OCI-LY7 (cell line): ENCODE data around the gene PRSS8. TPM values are rescaled to one million over a fixed set of nuclear protein-coding genes. Genes with fewer than 3 reads are reported as not detected.

Source experiments
- BruUV-seq: library from RNA; stranded (reverse); fragments of 400-500 nt; replicated peaks from 2 replicates; lab custom pipeline; 2021; lab: Mats Ljungman, UMichigan
- CTCF ChIA-PET: fragments of 300-600 bp; sonication (Branson Sonifier 250); formaldehyde crosslinking; loops from one replicate; lab custom pipeline; 2022; ENCODE audit warnings: antibody characterized with exemption; ENCODE audit not compliant: unreplicated experiment; lab: Charles Lee
- POLR2A ChIA-PET: fragments of 300-600 bp; sonication (Branson Sonifier 250); formaldehyde crosslinking; loops from one replicate; lab custom pipeline; 2022; ENCODE audit warnings: antibody characterized with exemption; lab: Charles Lee
- DNase-seq: peaks from one replicate; pipeline ENCODE4 v3.0.0-alpha.2; 2015; ENCODE audit warnings: low spot score
- H2AFZ ChIP-seq: fragments of 200-600 bp; sonication (generic), shearing (Covaris generic); 2 replicates; pipeline ENCODE4 v1.6.1; 2014; ENCODE audit warnings: mild to moderate bottlenecking, antibody characterized with exemption, low read length, moderate library complexity
- H3K27ac ChIP-seq: fragments of 200-600 bp; sonication (generic); 2 replicates; pipeline ENCODE4 v1.5.1; 2014; ENCODE audit warnings: mixed run types, low read depth, mild to moderate bottlenecking, moderate library complexity, low read length, inconsistent platforms; ENCODE audit not compliant: poor library complexity, severe bottlenecking
- H3K36me3 ChIP-seq: fragments of 200-600 bp; sonication (generic); 2 replicates; pipeline ENCODE4 v1.6.1; 2014; ENCODE audit warnings: mild to moderate bottlenecking, antibody characterized with exemption, low read length, moderate library complexity, mixed read lengths; ENCODE audit not compliant: insufficient read depth
- H3K4me1 ChIP-seq: fragments of 200-600 bp; sonication (generic); 2 replicates; pipeline ENCODE4 v1.5.1; 2014; ENCODE audit warnings: mild to moderate bottlenecking, low read length; ENCODE audit not compliant: insufficient read depth, poor library complexity, severe bottlenecking
- H3K4me2 ChIP-seq: fragments of 200-600 bp; sonication (generic); 2 replicates; pipeline ENCODE4 v1.6.1; 2014; ENCODE audit warnings: mild to moderate bottlenecking, low read length
- H3K4me3 ChIP-seq: fragments of 200-600 bp; sonication (generic); 2 replicates; pipeline ENCODE4 v1.5.1; 2014; ENCODE audit warnings: mild to moderate bottlenecking, low read depth, low read length; ENCODE audit not compliant: poor library complexity, severe bottlenecking
- H3K79me2 ChIP-seq: fragments of 200-600 bp; sonication (generic); 2 replicates; pipeline ENCODE4 v1.6.1; 2016; ENCODE audit warnings: low read depth, mild to moderate bottlenecking, low read length, moderate library complexity, mixed read lengths; ENCODE audit not compliant: insufficient read depth
- H3K9me2 ChIP-seq: fragments of 200-600 bp; sonication (generic); 2 replicates; pipeline ENCODE4 v1.6.1; 2016; ENCODE audit warnings: mild to moderate bottlenecking, low read length, mixed read lengths; ENCODE audit not compliant: insufficient read depth
- H3K9me3 ChIP-seq: fragments of 200-600 bp; sonication (generic); 2 replicates; pipeline ENCODE4 v1.6.1; 2014; ENCODE audit warnings: mild to moderate bottlenecking, mixed run types, low read length, mixed read lengths
- H4K20me1 ChIP-seq: fragments of 200-600 bp; sonication (generic); 2 replicates; pipeline ENCODE4 v1.6.1; 2014; ENCODE audit warnings: mild to moderate bottlenecking, antibody characterized with exemption, low read length, moderate library complexity, mixed read lengths; ENCODE audit not compliant: insufficient read depth
- CTCF ChIP-seq: fragments of 200-600 bp; sonication (generic); conservative IDR thresholded peaks from 2 replicates; pipeline ENCODE4 v1.5.1; 2014; ENCODE audit warnings: mild to moderate bottlenecking, antibody characterized with exemption, low read length, moderate library complexity, mixed read lengths
- EZH2phosphoT487 ChIP-seq: fragments of 200-600 bp; sonication (generic); IDR thresholded peaks from 2 replicates; pipeline ENCODE4 v1.6.1; 2018; ENCODE audit warnings: low read depth, borderline replicate concordance, mild to moderate bottlenecking, mixed run types, antibody characterized with exemption, low read length, moderate library complexity, mixed read lengths
- intact Hi-C: fragments of 100-400 bp; cut with micrococcal nuclease; formaldehyde crosslinking; loops from one replicate; pipeline ENCODE4 v1.10.0; 2022; ENCODE audit not compliant: unreplicated experiment
- total RNA-seq, 2 experiments: library from RNA; depleted of rRNA in 1 of 2; stranded (reverse); fragments of >200 nt in 1 of 2; shearing (Covaris generic) in 1 of 2; gene quantifications; 2 replicates each; pipeline ENCODE4 v1.2.3, GENCODE V29; 2014 to 2022

Gene PRSS8
- total RNA-seq, 2 experiments from 2014 or later, result not detected

DNA sequence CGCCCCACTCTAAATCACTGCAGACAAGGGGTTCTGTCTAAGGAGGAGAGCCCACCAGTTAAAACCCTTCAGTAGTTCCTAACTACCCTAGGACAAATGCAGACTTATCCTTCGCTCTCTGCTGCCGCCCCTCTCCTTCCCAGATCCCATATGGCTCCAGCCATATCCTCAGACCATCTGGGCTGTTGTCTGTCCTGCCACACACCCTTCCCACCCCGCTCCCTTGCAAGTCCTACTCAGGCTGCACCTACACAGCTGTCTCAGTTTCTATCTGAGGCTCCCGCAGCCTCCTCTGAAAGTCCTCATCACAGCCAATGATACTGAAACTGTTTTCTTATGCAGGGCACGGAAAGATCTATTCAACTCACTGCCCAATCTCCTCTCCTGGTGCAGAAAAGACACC lies 28.1 kb downstream of the PRSS8 start:
- TF ChIP-seq CTCF (no peak), EZH2phosphoT487 (no peak)
- H4K20me1 ChIP-seq, result no peaks in the 10 kb centered on the region
- ChIA-PET POLR2A (interaction anchor here (0.6 to 1.7 kb wide), 5 partner anchors 10 to 44 kb away, joined by 3 to 8 read pairs (median 3); partner anchors contain the start of gene KAT8), CTCF (interaction anchor here (1.0 kb wide), 1 partner anchor 14 kb away, joined by 4 read pairs; no protein-coding TSS in a partner anchor)
- peaks cover 25% of the 10 kb centered on the region for H3K36me3 ChIP-seq
- H3K9me2 ChIP-seq, result no peaks in the 10 kb centered on the region
- BruUV-seq, result no TSS peak
- no peaks in the 10 kb centered on the region for H3K9me3 ChIP-seq
- peak overlapping the region; percentile 93 for H2AFZ ChIP-seq
- DNase-seq, result peak; percentile 25
- H3K79me2 ChIP-seq, result no peaks in the 10 kb centered on the region
- H3K4me2 ChIP-seq, result peak overlapping the region; percentile 96
- peaks cover 18% of the 10 kb centered on the region for H3K4me1 ChIP-seq
- peak overlapping the region; percentile 87 for H3K4me3 ChIP-seq
- intact Hi-C loops, result no loop called here
- H3K27ac ChIP-seq, result peak overlapping the region; percentile 38

- POLR2A ChIA-PET, result interaction anchor here (0.6 to 1.7 kb wide), 3 partner anchors 11 to 44 kb away, joined by 3 to 8 read pairs (median 5); partner anchors contain the start of gene KAT8
- Histone ChIP-seq H3K4me2 (peak overlapping the region; percentile 96), H2AFZ (no peak overlapping the region), H4K20me1 (no peaks in the 10 kb centered on the region), H3K4me3 (peak overlapping the region; percentile 87), H3K9me3 (no peaks in the 10 kb centered on the region), H3K36me3 (peaks cover 18% of the 10 kb centered on the region), H3K79me2 (no peaks in the 10 kb centered on the region), H3K27ac (peak overlapping the region; percentile 38), H3K4me1 (peaks cover 18% of the 10 kb centered on the region), H3K9me2 (no peaks in the 10 kb centered on the region)
- DNase-seq, result no peak
- no TSS peak for BruUV-seq
- CTCF ChIA-PET, result interaction anchor here (1.0 kb wide), 1 partner anchor 14 kb away, joined by 4 read pairs; no protein-coding TSS in a partner anchor
- intact Hi-C loops, result no loop called here
- no peak for TF ChIP-seq CTCF
- no peak for TF ChIP-seq EZH2phosphoT487
Measured at GRCh38 chr16:31106509-31107464, 28.7 kb downstream of the PRSS8 start.
